Osteoblast (primary cell): Measurements from ENCODE around the gene GRM4. TPM values are rescaled to one million over a fixed set of nuclear protein-coding genes. Genes with fewer than 3 reads are reported as not detected.

Source experiments
- DNase-seq: peaks from one replicate; pipeline ENCODE4 v3.0.0; 2011; ENCODE audit warnings: low spot score, mixed read lengths; ENCODE audit not compliant: insufficient read length; ENCODE audit errors: missing footprints
- H2AFZ ChIP-seq: 2 replicates; pipeline ENCODE4 v1.6.0; 2011; ENCODE audit warnings: mild to moderate bottlenecking, low read length
- H3K27ac ChIP-seq: 2 replicates; pipeline ENCODE4 v1.5.1; 2011; ENCODE audit warnings: mild to moderate bottlenecking, low read depth, low read length, moderate library complexity
- H3K27me3 ChIP-seq: 2 replicates; pipeline ENCODE4 v1.6.0; 2012; ENCODE audit warnings: mild to moderate bottlenecking, control low read depth, inconsistent platforms, low read length, moderate library complexity; ENCODE audit not compliant: insufficient read depth
- H3K36me3 ChIP-seq: 2 replicates; pipeline ENCODE4 v1.5.1; 2011; ENCODE audit warnings: mild to moderate bottlenecking, low read length, control low read depth, moderate library complexity; ENCODE audit not compliant: insufficient read depth
- H3K4me1 ChIP-seq: 2 replicates; pipeline ENCODE4 v1.5.1; 2011; ENCODE audit warnings: mild to moderate bottlenecking, low read length, control low read depth, moderate library complexity; ENCODE audit not compliant: insufficient read depth
- H3K4me2 ChIP-seq: 2 replicates; pipeline ENCODE4 v1.6.0; 2011; ENCODE audit warnings: mild to moderate bottlenecking, low read length; ENCODE audit not compliant: insufficient read depth
- H3K4me3 ChIP-seq: fragments of 200-600 bp; sonication (generic); 3 replicates; pipeline ENCODE4 v1.5.1; 2012; ENCODE audit warnings: mild to moderate bottlenecking, low read length, inconsistent platforms; ENCODE audit not compliant: insufficient read depth
- H3K79me2 ChIP-seq: 2 replicates; pipeline ENCODE4 v1.6.0; 2012; ENCODE audit warnings: mild to moderate bottlenecking, low read length, control low read depth, inconsistent platforms; ENCODE audit not compliant: insufficient read depth
- H3K9me3 ChIP-seq: 2 replicates; pipeline ENCODE4 v1.5.1; 2011; ENCODE audit warnings: low read depth, low read length, control low read depth
- H4K20me1 ChIP-seq: 2 replicates; pipeline ENCODE4 v1.6.0; 2012; ENCODE audit warnings: mild to moderate bottlenecking, low read length, control low read depth; ENCODE audit not compliant: insufficient read depth
- total RNA-seq: library from RNA; depleted of rRNA; stranded (reverse); fragments of >200 nt; gene quantifications from 2 replicates; pipeline ENCODE4 v1.2.3, GENCODE V29; 2012
- TF ChIP-seq, protein P1 (sequence below): IDR thresholded peaks from 2 replicates; pipeline ENCODE4 v1.5.1; 2011; ENCODE audit warnings: mild to moderate bottlenecking, low read depth, low read length, moderate library complexity; ENCODE audit errors: extremely low read depth

The GRM4 gene
- total RNA-seq, 1 donor = 0.36 TPM

DNA sequence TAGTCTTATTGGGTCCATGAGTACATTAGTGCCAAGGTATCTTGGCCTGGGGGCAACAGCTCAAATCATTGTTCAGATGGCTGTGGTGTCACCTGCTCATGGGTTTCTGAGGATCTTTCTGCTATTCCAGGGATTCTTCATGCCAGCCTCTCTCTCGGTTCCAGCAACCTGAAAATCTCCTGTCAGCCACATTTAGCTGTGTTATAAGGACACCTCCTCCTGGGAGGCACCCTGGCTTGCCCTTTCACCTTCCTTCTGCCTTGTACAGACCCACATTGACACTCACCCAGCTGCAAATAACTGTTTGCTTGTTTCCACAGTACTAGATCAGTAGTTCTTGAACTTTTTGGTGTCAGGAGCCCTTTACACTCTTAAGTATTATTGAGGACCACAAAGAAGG lies 159.9 kb downstream of the GRM4 start:
- Histone ChIP-seq H3K9me3 (no peaks in the 10 kb centered on the region), H3K4me2 (no peak overlapping the region), H2AFZ (no peak overlapping the region), H4K20me1 (no peaks in the 10 kb centered on the region), H3K27ac (no peak overlapping the region), H3K36me3 (no peaks in the 10 kb centered on the region), H3K27me3 (peaks cover 6% of the 10 kb centered on the region), H3K79me2 (no peaks in the 10 kb centered on the region), H3K4me3 (no peak overlapping the region), H3K4me1 (no peaks in the 10 kb centered on the region)
- TF ChIP-seq, protein P1, sequence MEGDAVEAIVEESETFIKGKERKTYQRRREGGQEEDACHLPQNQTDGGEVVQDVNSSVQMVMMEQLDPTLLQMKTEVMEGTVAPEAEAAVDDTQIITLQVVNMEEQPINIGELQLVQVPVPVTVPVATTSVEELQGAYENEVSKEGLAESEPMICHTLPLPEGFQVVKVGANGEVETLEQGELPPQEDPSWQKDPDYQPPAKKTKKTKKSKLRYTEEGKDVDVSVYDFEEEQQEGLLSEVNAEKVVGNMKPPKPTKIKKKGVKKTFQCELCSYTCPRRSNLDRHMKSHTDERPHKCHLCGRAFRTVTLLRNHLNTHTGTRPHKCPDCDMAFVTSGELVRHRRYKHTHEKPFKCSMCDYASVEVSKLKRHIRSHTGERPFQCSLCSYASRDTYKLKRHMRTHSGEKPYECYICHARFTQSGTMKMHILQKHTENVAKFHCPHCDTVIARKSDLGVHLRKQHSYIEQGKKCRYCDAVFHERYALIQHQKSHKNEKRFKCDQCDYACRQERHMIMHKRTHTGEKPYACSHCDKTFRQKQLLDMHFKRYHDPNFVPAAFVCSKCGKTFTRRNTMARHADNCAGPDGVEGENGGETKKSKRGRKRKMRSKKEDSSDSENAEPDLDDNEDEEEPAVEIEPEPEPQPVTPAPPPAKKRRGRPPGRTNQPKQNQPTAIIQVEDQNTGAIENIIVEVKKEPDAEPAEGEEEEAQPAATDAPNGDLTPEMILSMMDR = no peak
- no peak for DNase-seq

DNA sequence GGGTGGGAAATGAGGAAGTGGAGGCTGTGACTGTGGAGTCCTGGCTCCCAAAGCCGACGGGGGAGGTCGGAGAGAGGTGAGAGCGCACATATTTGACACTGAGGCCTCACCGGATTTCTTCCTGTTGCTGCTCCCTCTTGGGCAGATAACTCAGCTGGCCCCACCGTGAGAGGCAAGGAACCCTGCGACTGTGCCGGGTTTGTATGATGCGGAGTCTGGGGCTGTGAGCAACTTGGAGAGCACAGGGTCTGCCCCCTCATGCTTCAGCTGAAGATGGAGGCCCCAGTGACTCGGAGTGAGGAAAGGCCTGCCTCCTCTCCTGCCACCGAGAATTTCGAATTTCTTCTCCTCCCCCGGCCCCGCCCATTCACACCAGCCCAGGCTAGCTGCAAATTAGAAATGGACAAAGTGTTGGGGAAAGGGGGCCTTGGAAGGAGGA lies 160.6 kb downstream of the GRM4 start:
- Histone ChIP-seq H3K27ac (no peak overlapping the region), H3K4me3 (no peak overlapping the region), H3K4me1 (no peaks in the 10 kb centered on the region), H3K79me2 (no peaks in the 10 kb centered on the region), H4K20me1 (no peaks in the 10 kb centered on the region), H3K9me3 (no peaks in the 10 kb centered on the region), H3K4me2 (no peak overlapping the region), H2AFZ (no peak overlapping the region), H3K27me3 (peaks cover 6% of the 10 kb centered on the region), H3K36me3 (no peaks in the 10 kb centered on the region)
- no peak for DNase-seq
- TF ChIP-seq, protein P1 = no peak

DNA sequence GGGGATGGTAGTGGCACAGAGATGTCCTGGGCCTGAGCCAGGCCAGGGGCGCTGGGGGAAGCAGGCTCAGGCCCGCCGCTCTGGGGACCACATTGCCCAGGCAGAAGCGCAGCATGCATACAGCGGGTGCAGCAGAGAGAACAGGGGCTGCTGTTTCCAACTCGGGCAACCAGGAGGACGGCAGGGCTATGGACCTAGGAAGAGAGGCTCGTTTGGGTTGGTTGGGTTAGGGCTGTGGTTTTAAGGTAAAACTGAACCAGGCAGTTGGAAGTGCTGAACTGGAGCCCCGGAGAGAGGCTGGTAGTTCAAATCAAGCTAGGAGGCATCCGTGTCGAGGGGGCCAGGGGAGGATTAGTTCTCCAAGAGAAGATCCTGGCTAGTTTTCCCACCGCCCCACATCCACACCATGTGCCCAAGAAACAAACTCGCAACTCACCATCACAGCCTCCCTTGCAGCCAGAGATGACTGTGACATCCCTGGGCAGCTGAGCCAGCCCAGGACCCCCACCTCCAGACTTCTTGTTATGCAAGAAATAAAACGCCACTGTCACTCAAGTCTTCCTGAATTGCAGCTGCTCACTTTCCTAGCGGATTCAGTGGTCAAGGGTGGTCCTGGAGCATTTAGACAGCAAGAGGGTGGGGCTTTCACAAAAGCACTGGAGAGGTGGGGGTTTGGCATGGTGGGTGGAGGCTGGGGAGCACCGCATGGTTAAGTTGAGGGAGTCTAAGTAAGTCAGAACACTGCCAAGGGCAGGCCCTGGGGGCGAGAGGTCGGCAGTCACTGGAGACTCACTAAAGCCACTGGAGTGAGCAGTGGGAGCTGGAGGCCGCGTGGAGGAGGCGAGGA lies 161.2 kb downstream of the GRM4 start:
- TF ChIP-seq, protein P1 = no peak
- no peak for DNase-seq
- H3K27me3 ChIP-seq = peaks cover 6% of the 10 kb centered on the region
- H3K4me1 ChIP-seq = no peaks in the 10 kb centered on the region
- H2AFZ ChIP-seq = no peak overlapping the region
- no peak overlapping the region for H3K27ac ChIP-seq
- no peaks in the 10 kb centered on the region for H3K9me3 ChIP-seq
- H4K20me1 ChIP-seq = no peaks in the 10 kb centered on the region
- H3K79me2 ChIP-seq = no peaks in the 10 kb centered on the region
- H3K4me3 ChIP-seq = no peak overlapping the region
- H3K4me2 ChIP-seq = no peak overlapping the region
- no peaks in the 10 kb centered on the region for H3K36me3 ChIP-seq

DNA sequence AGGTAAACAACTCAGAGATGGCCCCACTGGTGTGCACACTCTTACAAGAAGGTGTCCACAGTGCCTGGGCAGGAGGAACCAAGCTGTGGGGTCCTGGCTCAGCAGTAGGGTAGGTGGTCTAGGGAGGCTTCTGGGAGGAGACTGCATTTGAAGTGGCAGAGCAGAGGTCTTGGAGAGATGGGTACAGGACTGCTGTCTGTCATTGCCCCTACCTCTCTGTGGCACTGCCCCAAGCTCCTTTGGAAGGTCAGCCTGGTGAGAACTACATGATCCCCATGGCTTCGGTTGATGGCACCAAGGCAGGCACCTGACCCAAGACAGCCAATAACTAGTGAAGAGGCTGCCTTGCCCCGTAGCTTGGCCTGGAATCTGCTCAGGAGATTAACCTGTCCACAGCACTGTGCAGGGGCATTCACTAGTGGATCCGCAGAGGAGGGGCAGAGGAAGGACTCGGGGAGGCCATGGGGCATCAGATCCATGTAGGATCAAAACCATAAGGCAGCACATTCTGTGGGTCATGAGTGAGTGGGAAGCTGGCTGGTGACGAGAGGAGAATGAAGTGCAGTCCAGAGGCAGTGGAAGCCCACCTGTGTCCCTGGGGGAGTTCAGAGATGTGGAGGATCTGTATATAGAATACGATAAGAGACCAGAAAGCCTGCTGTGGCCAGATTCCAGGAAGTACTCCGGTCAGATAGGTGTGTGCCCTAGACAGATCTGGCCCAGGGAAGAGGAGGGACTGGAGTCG lies 162.0 kb downstream of the GRM4 start:
- no peaks in the 10 kb centered on the region for H3K79me2 ChIP-seq
- TF ChIP-seq, protein P1 = no peak
- H3K4me3 ChIP-seq = no peak overlapping the region
- no peaks in the 10 kb centered on the region for H3K36me3 ChIP-seq
- H3K27me3 ChIP-seq = peaks cover 6% of the 10 kb centered on the region
- H2AFZ ChIP-seq = no peak overlapping the region
- no peaks in the 10 kb centered on the region for H4K20me1 ChIP-seq
- no peaks in the 10 kb centered on the region for H3K9me3 ChIP-seq
- DNase-seq = no peak
- H3K4me1 ChIP-seq = no peaks in the 10 kb centered on the region
- no peak overlapping the region for H3K27ac ChIP-seq
- H3K4me2 ChIP-seq = no peak overlapping the region
